B cell (primary cell): ENCODE results near the gene PDCD2L. TPM values are rescaled to one million over a fixed set of nuclear protein-coding genes. Genes with fewer than 3 reads are reported as not detected.

Source experiments
- ATAC-seq: fragments of 200-7000 bp; cut with Tn5 transposase; one replicate; pipeline ENCODE4 v1.10.0; 2021; ENCODE audit warnings: low read depth, mild to moderate bottlenecking, moderate number of reproducible peaks, moderate library complexity
- CTCF ChIA-PET: fragments of 350-600 bp; sonication (Branson Sonifier 250); formaldehyde crosslinking; loops from one replicate; lab custom pipeline; 2021; ENCODE audit warnings: antibody characterized with exemption, inconsistent platforms; lab: Charles Lee
- POLR2A ChIA-PET: fragments of 350-600 bp; sonication (Branson Sonifier 250); formaldehyde crosslinking; loops from one replicate; lab custom pipeline; 2021; ENCODE audit warnings: antibody characterized with exemption; lab: Charles Lee
- DNase-seq: peaks from one replicate; pipeline ENCODE4 v3.0.0; 2013
- H2AFZ ChIP-seq: 2 replicates; pipeline ENCODE4 v1.6.1; 2012; ENCODE audit warnings: mild to moderate bottlenecking, low read depth, low read length; ENCODE audit not compliant: insufficient read depth, poor library complexity, severe bottlenecking
- H3K27ac ChIP-seq, 2 donors: 1 replicate in 1 of 2; 2 replicates in 1 of 2; pipeline ENCODE4 v1.5.1; 2012 to 2013; ENCODE audit warnings: low read length in 2 of 2, mild to moderate bottlenecking in 2 of 2, moderate library complexity in 1 of 2
- H3K27me3 ChIP-seq, 4 experiments: fragments of 200-600 bp in 1 of 4; sonication (generic) in 1 of 4; replicated peaks in 1 of 4; 1 replicate in 2 of 4; 2 replicates in 2 of 4; pipeline versions ENCODE4 v1.6.1 to v1.7.0; 2013 to 2016; ENCODE audit warnings: low read length in 3 of 4, mild to moderate bottlenecking in 2 of 4, mixed read lengths in 1 of 4, moderate library complexity in 1 of 4; ENCODE audit not compliant: insufficient read depth in 4 of 4, control insufficient read depth in 3 of 4; ENCODE audit errors: control extremely low read depth in 1 of 4
- H3K36me3 ChIP-seq, 2 experiments: replicated peaks in 1 of 2; 1 replicate in 1 of 2; 2 replicates in 1 of 2; pipeline versions ENCODE4 v1.6.1 to v1.7.1; 2013; ENCODE audit warnings: low read length in 1 of 2; ENCODE audit not compliant: insufficient read depth in 2 of 2, control insufficient read depth in 1 of 2; ENCODE audit errors: control extremely low read depth in 1 of 2, extremely low read depth in 1 of 2
- H3K4me1 ChIP-seq, 2 donors: fragments of 200-600 bp in 1 of 2; sonication (generic) in 1 of 2; 1 replicate in 1 of 2; 2 replicates in 1 of 2; pipeline versions ENCODE4 v1.5.1 to v1.6.1; 2013 to 2017; ENCODE audit warnings: low read length in 2 of 2; ENCODE audit not compliant: control insufficient read depth in 2 of 2, insufficient read depth in 2 of 2
- H3K4me2 ChIP-seq: replicated peaks from 2 replicates; pipeline ENCODE3; 2012; ENCODE audit warnings: mild to moderate bottlenecking, low read depth, low read length; ENCODE audit not compliant: poor library complexity, severe bottlenecking
- H3K4me3 ChIP-seq, 5 experiments: fragments of 200-600 bp in 1 of 5; sonication (generic) in 1 of 5; 1 replicate in 3 of 5; 2 replicates in 2 of 5; pipeline versions ENCODE4 v1.5.1 to v1.7.0; 2011 to 2016; ENCODE audit warnings: low read length in 4 of 5, mild to moderate bottlenecking in 4 of 5, low read depth in 2 of 5, control low read depth in 1 of 5, moderate library complexity in 1 of 5; ENCODE audit not compliant: insufficient read depth in 1 of 5; ENCODE audit errors: control extremely low read depth in 1 of 5, extremely low read depth in 1 of 5
- H3K79me2 ChIP-seq: fragments of 200-600 bp; sonication (generic); one replicate; pipeline ENCODE4 v1.6.0; 2016; ENCODE audit warnings: low read length; ENCODE audit not compliant: control insufficient read depth, insufficient read depth
- H3K9ac ChIP-seq: fragments of 200-600 bp; sonication (generic); 2 replicates; pipeline ENCODE4 v1.6.1; 2017; ENCODE audit warnings: mild to moderate bottlenecking, low read length, moderate library complexity
- H3K9me3 ChIP-seq, 3 donors: one replicate each; pipeline versions ENCODE4 v1.6.1 to v1.7.1; 2013; ENCODE audit warnings: low read length in 2 of 3; ENCODE audit not compliant: control insufficient read depth in 2 of 3, insufficient read depth in 1 of 3; ENCODE audit errors: control extremely low read depth in 1 of 3
- H4K20me1 ChIP-seq: 2 replicates; pipeline ENCODE4 v1.6.0; 2012; ENCODE audit warnings: mild to moderate bottlenecking, low read length; ENCODE audit not compliant: insufficient read depth, control insufficient read depth, poor library complexity, severe bottlenecking
- H3K27ac Mint-ChIP-seq: one replicate; pipeline ENCODE4 v1.8.0; 2021; ENCODE audit warnings: mixed read lengths
- H3K27me3 Mint-ChIP-seq: one replicate; pipeline ENCODE4 v1.8.0; 2021; ENCODE audit warnings: mixed read lengths
- H3K4me1 Mint-ChIP-seq: one replicate; pipeline ENCODE4 v1.8.0; 2021; ENCODE audit warnings: mixed read lengths
- H3K4me3 Mint-ChIP-seq: one replicate; pipeline ENCODE4 v1.8.0; 2021; ENCODE audit warnings: mixed read lengths
- H3K9me3 Mint-ChIP-seq: one replicate; pipeline ENCODE4 v1.8.0; 2022; ENCODE audit warnings: mixed read lengths; ENCODE audit not compliant: insufficient read depth
- CTCF ChIP-seq: fragments of 200-600 bp; IDR thresholded peaks from one replicate; pipeline ENCODE4 v1.8.0; 2022; ENCODE audit warnings: antibody characterized with exemption, mild to moderate bottlenecking
- EZH2 ChIP-seq: IDR thresholded peaks from 2 replicates; pipeline ENCODE4 v1.6.1; 2012; ENCODE audit warnings: borderline replicate concordance, low read depth, mild to moderate bottlenecking, moderate library complexity, low read length; ENCODE audit not compliant: insufficient read depth, poor library complexity, severe bottlenecking
- WGBS: methylation state at CpG from one replicate; pipeline ENCODE4 v1.1.5; 2013; ENCODE audit warnings: missing lambda C conversion rate; ENCODE audit not compliant: insufficient coverage; 5-methylcytosine and 5-hydroxymethylcytosine counted together
- intact Hi-C: fragments of 100-400 bp; cut with micrococcal nuclease; formaldehyde crosslinking; loops from one replicate; pipeline ENCODE4 v1.10.0; 2022
- polyA plus RNA-seq: library from polyadenylated mRNA; depleted of rRNA; stranded (reverse); fragments of >200 nt; gene quantifications from 2 replicates; pipeline ENCODE4 v1.2.3, GENCODE V29; 2012
- total RNA-seq, 2 donors: library from RNA; stranded (reverse); fragments of 120-200 nt in 1 of 2; gene quantifications; 1 replicate in 1 of 2; 2 replicates in 1 of 2; pipeline versions ENCODE4 v1.2.3 to v1.2.4, GENCODE V29; 2013 to 2022

PDCD2L gene
- total and polyA plus RNA-seq, 2 donors (not counting 1 experiment from before 2014, with no cell fraction given), result 11.3 to 16.7 TPM

- intact Hi-C loops, result no loop called here
- H3K4me1 Mint-ChIP-seq, result peaks cover 24% of the 10 kb centered on the region
- Histone ChIP-seq H4K20me1 (no peaks in the 10 kb centered on the region), H3K4me3 (no peak overlapping the region), H3K9ac (no peak overlapping the region), H2AFZ (no peak overlapping the region), H3K36me3 (peaks cover 0 to 29% of the 10 kb centered on the region in 2 experiments), H3K27me3 (no peaks in the 10 kb centered on the region), H3K27ac (no peak overlapping the region), H3K9me3 (no peaks in the 10 kb centered on the region), H3K4me1 (peaks cover 11 to 19% of the 10 kb centered on the region in 2 donors), H3K79me2 (no peaks in the 10 kb centered on the region), H3K4me2 (no peak overlapping the region)
- WGBS, result 100% methylated on average over 4 of the region's 8 CpGs
- H3K4me3 Mint-ChIP-seq, result no peak overlapping the region
- no peaks in the 10 kb centered on the region for H3K9me3 Mint-ChIP-seq
- ChIA-PET CTCF (interaction anchor here (1.0 to 1.5 kb wide), 2 partner anchors 9 to 10 kb away, joined by 3 to 5 read pairs; partner anchors contain the start of gene GPI), POLR2A (no interaction called here)
- ATAC-seq (no peak), DNase-seq (no peak)
- H3K27me3 Mint-ChIP-seq, result no peaks in the 10 kb centered on the region
- no peak overlapping the region for H3K27ac Mint-ChIP-seq
- TF ChIP-seq EZH2, result no peak
- TF ChIP-seq CTCF, result no peak
Observed at GRCh38 chr19:34355201-34355600, 49.0 kb upstream of the PDCD2L start.

- Mint-ChIP-seq H3K9me3 (no peaks in the 10 kb centered on the region), H3K4me3 (no peak overlapping the region), H3K27me3 (no peaks in the 10 kb centered on the region), H3K4me1 (peaks cover 26% of the 10 kb centered on the region), H3K27ac (peak overlapping the region; percentile 41)
- POLR2A ChIA-PET, result interaction anchor here (0.5 to 0.6 kb wide), 2 partner anchors 53 to 173 kb away, joined by 6 read pairs; no protein-coding TSS in a partner anchor
- H3K9ac ChIP-seq, result no peak overlapping the region
- ATAC-seq, result no peak
- WGBS, result 94% methylated on average over 2 of the region's 4 CpGs
- peaks cover 0 to 21% of the 10 kb centered on the region in 2 experiments for H3K36me3 ChIP-seq
- intact Hi-C loops, result no loop called here
- no peaks in the 10 kb centered on the region for H4K20me1 ChIP-seq
- no peak overlapping the region for H3K27ac ChIP-seq
- no peaks in the 10 kb centered on the region for H3K27me3 ChIP-seq
- no peak overlapping the region for H3K4me3 ChIP-seq
- H3K9me3 ChIP-seq, result no peaks in the 10 kb centered on the region
- H3K4me1 ChIP-seq, result peaks cover 11 to 19% of the 10 kb centered on the region in 2 donors
- no peak for DNase-seq
- no peaks in the 10 kb centered on the region for H3K79me2 ChIP-seq
- TF ChIP-seq EZH2, result no peak
- no peak for TF ChIP-seq CTCF
- no peak overlapping the region for H2AFZ ChIP-seq
- H3K4me2 ChIP-seq, result no peak overlapping the region
- CTCF ChIA-PET, result interaction anchor here (0.9 to 1.3 kb wide), 3 partner anchors 11 to 14 kb away, joined by 3 to 5 read pairs (median 4); no protein-coding TSS in a partner anchor
Observed at GRCh38 chr19:34356875-34357274, 47.3 kb upstream of the PDCD2L start.
